HepG2 (cell line): ENCODE measurements around the gene ADD2. TPM values are rescaled to one million over a fixed set of nuclear protein-coding genes. Genes with fewer than 3 reads are reported as not detected.

ENCODE experiments used
- ARID5B ChIP-seq: IDR thresholded peaks from 2 replicates; pipeline ENCODE4 v1.4.0; 2020; ENCODE audit warnings: mild to moderate bottlenecking, missing genetic modification reagents
- ATF4 ChIP-seq, 2 experiments: fragments of 450-650 bp in 1 of 2; sonication (generic) in 1 of 2; formaldehyde crosslinking; IDR thresholded peaks; 2 replicates each; pipeline versions ENCODE4 v1.5.0 to v1.8.0; 2020 to 2022; ENCODE audit warnings: mild to moderate bottlenecking in 1 of 2, missing genetic modification reagents in 1 of 2
- ATM ChIP-seq: fragments of 450-650 bp; IDR thresholded peaks from 2 replicates; pipeline ENCODE4 v1.7.1; 2017; ENCODE audit warnings: mild to moderate bottlenecking, borderline replicate concordance
- BCL3 ChIP-seq: sonication (generic); formaldehyde crosslinking; IDR thresholded peaks from 2 replicates; pipeline ENCODE4 v1.5.1; 2020; ENCODE audit warnings: mild to moderate bottlenecking, missing genetic modification reagents, moderate library complexity
- DZIP1 ChIP-seq: sonication (generic); formaldehyde crosslinking; IDR thresholded peaks from 2 replicates; pipeline ENCODE4 v1.5.0; 2020; ENCODE audit warnings: mild to moderate bottlenecking, missing genetic modification reagents
- FOXA1 ChIP-seq, 2 experiments: fragments of 450-650 bp in 1 of 2; sonication (generic) in 1 of 2; formaldehyde crosslinking in 1 of 2; IDR thresholded peaks; 2 replicates each; pipeline versions ENCODE4 v1.4.0 to v1.6.1; 2016 to 2020; ENCODE audit warnings: missing genetic modification reagents in 1 of 2
- MEIS1 ChIP-seq: sonication (generic); formaldehyde crosslinking; IDR thresholded peaks from 2 replicates; pipeline ENCODE4 v1.9.0; 2021; ENCODE audit warnings: mild to moderate bottlenecking, missing genetic modification reagents, moderate library complexity, borderline replicate concordance
- SOX6 ChIP-seq, 2 experiments: fragments of 450-650 bp in 1 of 2; sonication (generic) in 1 of 2; formaldehyde crosslinking in 1 of 2; IDR thresholded peaks; 2 replicates each; pipeline versions ENCODE4 v1.4.0 to v1.6.1; 2017 to 2020; ENCODE audit warnings: antibody characterized with exemption in 1 of 2, mild to moderate bottlenecking in 1 of 2, missing genetic modification reagents in 1 of 2
- TMF1 ChIP-seq: sonication (generic); formaldehyde crosslinking; IDR thresholded peaks from 2 replicates; pipeline ENCODE4 v1.8.1; 2022; ENCODE audit warnings: low read depth, missing genetic modification reagents
- U2AF1 ChIP-seq: fragments of 200-400 bp; formaldehyde crosslinking; optimal IDR thresholded peaks from 2 replicates; pipeline ENCODE3; 2017; ENCODE audit warnings: mild to moderate bottlenecking, low read depth, low read length
- ZMYM2 ChIP-seq: sonication (generic); formaldehyde crosslinking; IDR thresholded peaks from 2 replicates; pipeline ENCODE4 v1.8.0; 2022; ENCODE audit warnings: mild to moderate bottlenecking, missing genetic modification reagents
- ZNF281 ChIP-seq: sonication (generic); formaldehyde crosslinking; IDR thresholded peaks from 2 replicates; pipeline ENCODE4 v1.4.0; 2020; ENCODE audit warnings: missing genetic modification reagents, borderline replicate concordance
- ZNF572 ChIP-seq: sonication (generic); formaldehyde crosslinking; IDR thresholded peaks from 2 replicates; pipeline ENCODE4 v1.5.1; 2020; ENCODE audit warnings: mild to moderate bottlenecking, missing genetic modification reagents
- ZNF816 ChIP-seq: sonication (generic); formaldehyde crosslinking; IDR thresholded peaks from 2 replicates; pipeline ENCODE4 v1.8.0; 2022; ENCODE audit warnings: missing genetic modification reagents, mild to moderate bottlenecking, borderline replicate concordance
- ZNF878 ChIP-seq: sonication (generic); formaldehyde crosslinking; IDR thresholded peaks from 2 replicates; pipeline ENCODE4 v1.8.1; 2023; ENCODE audit warnings: mild to moderate bottlenecking, missing genetic modification reagents, moderate library complexity
- polyA plus RNA-seq, 8 experiments: library from polyadenylated mRNA; depleted of rRNA in 3 of 8; stranded (reverse) in 7 of 8; unstranded in 1 of 8; fragments of >200 nt; fragmentation: Illumina TruSeq in 4 of 8; extraction: Trizol in 4 of 8; gene quantifications; 2 replicates each; pipeline versions ENCODE4 v1.2.1 to v1.2.3, GENCODE V29; 2011 to 2016; ENCODE audit warnings: low read depth in 4 of 8, missing spikeins in 1 of 8, mixed read lengths in 1 of 8; ENCODE audit not compliant: insufficient read depth in 1 of 8
- total RNA-seq, 5 experiments: library from RNA; depleted of rRNA; stranded (reverse); fragments of >200 nt; fragmentation: Illumina TruSeq; extraction: Trizol; gene quantifications; 2 replicates each; pipeline ENCODE4 v1.2.3, GENCODE V29; 2016; ENCODE audit warnings: low read depth in 1 of 5

Gene ADD2
- total and polyA plus RNA-seq, 2 of the 13 experiments (the other 11 are each of a cell fraction or from before 2014, with no cell fraction given): 0.05 to 0.13 TPM

GRCh38 chr2:70632388-70632787, 135.6 kb downstream of the ADD2 start (continued):
- TF ChIP-seq BCL3 (CRISPR knock-in tag) (no peak), ZNF572 (CRISPR knock-in tag) (no peak), ZNF878 (CRISPR knock-in tag) (no peak), FOXA1 (IDR thresholded peaks at IDR 0.05) (no peak), FOXA1 (CRISPR knock-in tag; IDR thresholded peaks at IDR 0.05) (peak; percentile 22; the same call in 1 of the 2 replicates), ATF4 (CRISPR knock-in tag; IDR thresholded peaks at IDR 0.05) (no peak), TMF1 (CRISPR knock-in tag) (no peak), SOX6 (IDR thresholded peaks at IDR 0.05) (no peak), SOX6 (CRISPR knock-in tag; IDR thresholded peaks at IDR 0.05) (no peak), ZNF281 (CRISPR knock-in tag) (no peak), DZIP1 (no peak), U2AF1 (no peak), MEIS1 (no peak), ARID5B (CRISPR knock-in tag) (peak; percentile 32; the same call in 1 of the 2 replicates), ZNF816 (no peak), ATM (no peak), ZMYM2 (CRISPR knock-in tag) (no peak)
